HepG2 (cell line): Measurements from ENCODE around the gene CTXN1. TPM values are rescaled to one million over a fixed set of nuclear protein-coding genes. Genes with fewer than 3 reads are reported as not detected.

Experiments used
- ATF7-NPFF ChIP-seq: sonication (generic); formaldehyde crosslinking; IDR thresholded peaks from 2 replicates; pipeline ENCODE4 v1.8.1; 2023; ENCODE audit warnings: mild to moderate bottlenecking, low read depth, missing genetic modification reagents, moderate library complexity
- FIP1L1 ChIP-seq: fragments of 200-400 bp; formaldehyde crosslinking; IDR thresholded peaks from 2 replicates; pipeline ENCODE4 v1.6.1; 2018; ENCODE audit warnings: low read depth, mild to moderate bottlenecking, low read length, moderate library complexity, borderline replicate concordance; ENCODE audit not compliant: insufficient read depth
- FOXP1 ChIP-seq, 2 experiments: fragments of 450-650 bp in 1 of 2; IDR thresholded peaks; 2 replicates each; pipeline ENCODE4 v1.6.1; 2017 to 2018; ENCODE audit warnings: antibody characterized with exemption in 1 of 2
- FUBP1 ChIP-seq: sonication (generic); formaldehyde crosslinking; IDR thresholded peaks from 2 replicates; pipeline ENCODE4 v1.5.1; 2020; ENCODE audit warnings: missing genetic modification reagents, mild to moderate bottlenecking, borderline replicate concordance
- IRF9 ChIP-seq: sonication (generic); formaldehyde crosslinking; IDR thresholded peaks from 2 replicates; pipeline ENCODE4 v1.8.0; 2022; ENCODE audit warnings: missing genetic modification reagents, mild to moderate bottlenecking, borderline replicate concordance
- KLF15 ChIP-seq: sonication (generic); formaldehyde crosslinking; IDR thresholded peaks from 2 replicates; pipeline ENCODE4 v1.8.1; 2023; ENCODE audit warnings: borderline replicate concordance, mild to moderate bottlenecking, inconsistent platforms, missing genetic modification reagents, mixed read lengths
- NFKBIZ ChIP-seq: IDR thresholded peaks from 2 replicates; pipeline ENCODE4 v1.6.1; 2018; ENCODE audit warnings: missing genetic modification reagents, missing compliant biosample characterization
- NPAS2 ChIP-seq: sonication (generic); formaldehyde crosslinking; IDR thresholded peaks from 2 replicates; pipeline ENCODE4 v1.8.0; 2022; ENCODE audit warnings: mild to moderate bottlenecking, missing genetic modification reagents, borderline replicate concordance
- RELA ChIP-seq: sonication (generic); formaldehyde crosslinking; IDR thresholded peaks from 2 replicates; pipeline ENCODE4 v1.4.0; 2020; ENCODE audit warnings: missing genetic modification reagents
- ZBTB3 ChIP-seq: sonication (generic); formaldehyde crosslinking; IDR thresholded peaks from 2 replicates; pipeline ENCODE4 v1.4.0; 2020; ENCODE audit warnings: low read depth, mild to moderate bottlenecking, moderate library complexity, missing genetic modification reagents, borderline replicate concordance
- ZNF20 ChIP-seq: sonication (generic); formaldehyde crosslinking; IDR thresholded peaks from 2 replicates; pipeline ENCODE4 v1.4.0; 2020; ENCODE audit warnings: mild to moderate bottlenecking, moderate library complexity, missing genetic modification reagents
- ZNF615 ChIP-seq: sonication (generic); formaldehyde crosslinking; IDR thresholded peaks from 2 replicates; pipeline ENCODE4 v1.5.0; 2020; ENCODE audit warnings: mild to moderate bottlenecking, missing genetic modification reagents, borderline replicate concordance
- ZNF709 ChIP-seq: sonication (generic); formaldehyde crosslinking; IDR thresholded peaks from 2 replicates; pipeline ENCODE4 v1.5.0; 2020; ENCODE audit warnings: mild to moderate bottlenecking, missing genetic modification reagents
- ZNF841 ChIP-seq: sonication (generic); formaldehyde crosslinking; IDR thresholded peaks from 2 replicates; pipeline ENCODE4 v1.8.1; 2023; ENCODE audit warnings: missing genetic modification reagents, borderline replicate concordance
- polyA plus RNA-seq, 8 experiments: library from polyadenylated mRNA; depleted of rRNA in 3 of 8; stranded (reverse) in 7 of 8; unstranded in 1 of 8; fragments of >200 nt; fragmentation: Illumina TruSeq in 4 of 8; extraction: Trizol in 4 of 8; gene quantifications; 2 replicates each; pipeline versions ENCODE4 v1.2.1 to v1.2.3, GENCODE V29; 2011 to 2016; ENCODE audit warnings: low read depth in 4 of 8, missing spikeins in 1 of 8, mixed read lengths in 1 of 8; ENCODE audit not compliant: insufficient read depth in 1 of 8
- total RNA-seq, 5 experiments: library from RNA; depleted of rRNA; stranded (reverse); fragments of >200 nt; fragmentation: Illumina TruSeq; extraction: Trizol; gene quantifications; 2 replicates each; pipeline ENCODE4 v1.2.3, GENCODE V29; 2016; ENCODE audit warnings: low read depth in 1 of 5
- TF ChIP-seq, protein P1 (sequence below): sonication (generic); formaldehyde crosslinking; IDR thresholded peaks from 2 replicates; pipeline ENCODE4 v1.9.0; 2021; ENCODE audit warnings: mild to moderate bottlenecking, missing genetic modification reagents
- TF ChIP-seq, protein P2 (sequence below): sonication (generic); formaldehyde crosslinking; IDR thresholded peaks from 2 replicates; pipeline ENCODE4 v1.9.0; 2022; ENCODE audit warnings: missing genetic modification reagents, mild to moderate bottlenecking, borderline replicate concordance
- TF ChIP-seq, protein P3 (sequence below): sonication (generic); formaldehyde crosslinking; IDR thresholded peaks from 2 replicates; pipeline ENCODE4 v1.8.1; 2023; ENCODE audit warnings: missing genetic modification reagents, inconsistent platforms, borderline replicate concordance

Gene CTXN1
- total and polyA plus RNA-seq, 2 of the 13 experiments (the other 11 are each of a cell fraction or from before 2014, with no cell fraction given), result 0.11 TPM; not detected in 1

- TF ChIP-seq IRF9 (no peak), ZNF841 (CRISPR knock-in tag) (no peak), ZBTB3 (CRISPR knock-in tag) (no peak; the same call in 1 of the 2 replicates), ZNF709 (CRISPR knock-in tag) (no peak), FUBP1 (CRISPR knock-in tag) (no peak), RELA (CRISPR knock-in tag) (no peak), NPAS2 (no peak), ATF7-NPFF (CRISPR knock-in tag) (no peak), KLF15 (CRISPR knock-in tag) (no peak), ZNF20 (no peak), ZNF615 (CRISPR knock-in tag) (no peak), NFKBIZ (CRISPR knock-in tag) (no peak), FOXP1 (IDR thresholded peaks at IDR 0.05) (no peak), FOXP1 (CRISPR knock-in tag; IDR thresholded peaks at IDR 0.05) (no peak), FIP1L1 (no peak)
- TF ChIP-seq, protein P1, sequence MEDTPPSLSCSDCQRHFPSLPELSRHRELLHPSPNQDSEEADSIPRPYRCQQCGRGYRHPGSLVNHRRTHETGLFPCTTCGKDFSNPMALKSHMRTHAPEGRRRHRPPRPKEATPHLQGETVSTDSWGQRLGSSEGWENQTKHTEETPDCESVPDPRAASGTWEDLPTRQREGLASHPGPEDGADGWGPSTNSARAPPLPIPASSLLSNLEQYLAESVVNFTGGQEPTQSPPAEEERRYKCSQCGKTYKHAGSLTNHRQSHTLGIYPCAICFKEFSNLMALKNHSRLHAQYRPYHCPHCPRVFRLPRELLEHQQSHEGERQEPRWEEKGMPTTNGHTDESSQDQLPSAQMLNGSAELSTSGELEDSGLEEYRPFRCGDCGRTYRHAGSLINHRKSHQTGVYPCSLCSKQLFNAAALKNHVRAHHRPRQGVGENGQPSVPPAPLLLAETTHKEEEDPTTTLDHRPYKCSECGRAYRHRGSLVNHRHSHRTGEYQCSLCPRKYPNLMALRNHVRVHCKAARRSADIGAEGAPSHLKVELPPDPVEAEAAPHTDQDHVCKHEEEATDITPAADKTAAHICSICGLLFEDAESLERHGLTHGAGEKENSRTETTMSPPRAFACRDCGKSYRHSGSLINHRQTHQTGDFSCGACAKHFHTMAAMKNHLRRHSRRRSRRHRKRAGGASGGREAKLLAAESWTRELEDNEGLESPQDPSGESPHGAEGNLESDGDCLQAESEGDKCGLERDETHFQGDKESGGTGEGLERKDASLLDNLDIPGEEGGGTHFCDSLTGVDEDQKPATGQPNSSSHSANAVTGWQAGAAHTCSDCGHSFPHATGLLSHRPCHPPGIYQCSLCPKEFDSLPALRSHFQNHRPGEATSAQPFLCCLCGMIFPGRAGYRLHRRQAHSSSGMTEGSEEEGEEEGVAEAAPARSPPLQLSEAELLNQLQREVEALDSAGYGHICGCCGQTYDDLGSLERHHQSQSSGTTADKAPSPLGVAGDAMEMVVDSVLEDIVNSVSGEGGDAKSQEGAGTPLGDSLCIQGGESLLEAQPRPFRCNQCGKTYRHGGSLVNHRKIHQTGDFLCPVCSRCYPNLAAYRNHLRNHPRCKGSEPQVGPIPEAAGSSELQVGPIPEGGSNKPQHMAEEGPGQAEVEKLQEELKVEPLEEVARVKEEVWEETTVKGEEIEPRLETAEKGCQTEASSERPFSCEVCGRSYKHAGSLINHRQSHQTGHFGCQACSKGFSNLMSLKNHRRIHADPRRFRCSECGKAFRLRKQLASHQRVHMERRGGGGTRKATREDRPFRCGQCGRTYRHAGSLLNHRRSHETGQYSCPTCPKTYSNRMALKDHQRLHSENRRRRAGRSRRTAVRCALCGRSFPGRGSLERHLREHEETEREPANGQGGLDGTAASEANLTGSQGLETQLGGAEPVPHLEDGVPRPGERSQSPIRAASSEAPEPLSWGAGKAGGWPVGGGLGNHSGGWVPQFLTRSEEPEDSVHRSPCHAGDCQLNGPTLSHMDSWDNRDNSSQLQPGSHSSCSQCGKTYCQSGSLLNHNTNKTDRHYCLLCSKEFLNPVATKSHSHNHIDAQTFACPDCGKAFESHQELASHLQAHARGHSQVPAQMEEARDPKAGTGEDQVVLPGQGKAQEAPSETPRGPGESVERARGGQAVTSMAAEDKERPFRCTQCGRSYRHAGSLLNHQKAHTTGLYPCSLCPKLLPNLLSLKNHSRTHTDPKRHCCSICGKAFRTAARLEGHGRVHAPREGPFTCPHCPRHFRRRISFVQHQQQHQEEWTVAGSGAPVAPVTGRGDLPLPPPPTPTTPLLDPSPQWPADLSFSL, result no peak
- TF ChIP-seq, protein P2, sequence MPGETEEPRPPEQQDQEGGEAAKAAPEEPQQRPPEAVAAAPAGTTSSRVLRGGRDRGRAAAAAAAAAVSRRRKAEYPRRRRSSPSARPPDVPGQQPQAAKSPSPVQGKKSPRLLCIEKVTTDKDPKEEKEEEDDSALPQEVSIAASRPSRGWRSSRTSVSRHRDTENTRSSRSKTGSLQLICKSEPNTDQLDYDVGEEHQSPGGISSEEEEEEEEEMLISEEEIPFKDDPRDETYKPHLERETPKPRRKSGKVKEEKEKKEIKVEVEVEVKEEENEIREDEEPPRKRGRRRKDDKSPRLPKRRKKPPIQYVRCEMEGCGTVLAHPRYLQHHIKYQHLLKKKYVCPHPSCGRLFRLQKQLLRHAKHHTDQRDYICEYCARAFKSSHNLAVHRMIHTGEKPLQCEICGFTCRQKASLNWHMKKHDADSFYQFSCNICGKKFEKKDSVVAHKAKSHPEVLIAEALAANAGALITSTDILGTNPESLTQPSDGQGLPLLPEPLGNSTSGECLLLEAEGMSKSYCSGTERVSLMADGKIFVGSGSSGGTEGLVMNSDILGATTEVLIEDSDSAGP (CRISPR knock-in tag), result no peak
- TF ChIP-seq, protein P3, sequence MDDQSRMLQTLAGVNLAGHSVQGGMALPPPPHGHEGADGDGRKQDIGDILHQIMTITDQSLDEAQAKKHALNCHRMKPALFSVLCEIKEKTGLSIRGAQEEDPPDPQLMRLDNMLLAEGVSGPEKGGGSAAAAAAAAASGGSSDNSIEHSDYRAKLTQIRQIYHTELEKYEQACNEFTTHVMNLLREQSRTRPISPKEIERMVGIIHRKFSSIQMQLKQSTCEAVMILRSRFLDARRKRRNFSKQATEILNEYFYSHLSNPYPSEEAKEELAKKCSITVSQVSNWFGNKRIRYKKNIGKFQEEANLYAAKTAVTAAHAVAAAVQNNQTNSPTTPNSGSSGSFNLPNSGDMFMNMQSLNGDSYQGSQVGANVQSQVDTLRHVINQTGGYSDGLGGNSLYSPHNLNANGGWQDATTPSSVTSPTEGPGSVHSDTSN (CRISPR knock-in tag), result no peak
Measured at GRCh38 chr19:7897292-7897691, 28.6 kb downstream of the CTXN1 start (continued).
